Transverse colon (tissue), 4 donors: Measurements from ENCODE around the gene COQ8B. TPM values are rescaled to one million over a fixed set of nuclear protein-coding genes. Genes with fewer than 3 reads are reported as not detected.
A peak's percentile ranks its signal among the peaks of the same experiment; 100 is the strongest.
"Not testable (repeated sequence)": the region's sequence is repeated elsewhere in the genome, so short reads cannot be mapped to it uniquely, and the experiment has no call there.

ENCODE experiments used
- DNase-seq: peaks from one replicate; pipeline ENCODE4 v3.0.0-alpha.2; 2019
- H3K27ac ChIP-seq, 4 donors: fragments of 200-600 bp; sonication (generic); 2 replicates each; pipeline ENCODE4 v1.5.1; 2016 to 2018; ENCODE audit warnings: inconsistent platforms in 4 of 4
- H3K27me3 ChIP-seq: fragments of 200-600 bp; sonication (generic); 2 replicates; pipeline ENCODE4 v1.5.1; 2017; ENCODE audit warnings: inconsistent platforms
- H3K36me3 ChIP-seq, 4 donors: fragments of 200-600 bp; sonication (generic); 2 replicates each; pipeline ENCODE4 v1.5.1; 2017 to 2019; ENCODE audit warnings: inconsistent platforms in 4 of 4
- H3K4me1 ChIP-seq, 4 donors: fragments of 200-600 bp; sonication (generic); 2 replicates each; pipeline ENCODE4 v1.5.1; 2017 to 2020; ENCODE audit warnings: inconsistent platforms in 4 of 4
- H3K4me3 ChIP-seq, 4 donors: fragments of 200-600 bp; sonication (generic); 1 replicate in 1 of 4; 2 replicates in 3 of 4; pipeline versions ENCODE4 v1.5.1 to v1.6.1; 2017 to 2019; ENCODE audit warnings: inconsistent platforms in 4 of 4
- H3K9me3 ChIP-seq, 2 donors: fragments of 200-600 bp; sonication (generic); 2 replicates each; pipeline ENCODE4 v1.5.1; 2017 to 2019; ENCODE audit warnings: inconsistent platforms in 2 of 2
- CTCF ChIP-seq, 5 experiments: fragments of 200-600 bp in 3 of 5; fragments of 450-650 bp in 2 of 5; sonication (generic) in 3 of 5; IDR thresholded peaks; 1 replicate in 2 of 5; 2 replicates in 3 of 5; pipeline ENCODE4 v1.5.1; 2016 to 2017; ENCODE audit warnings: antibody characterized with exemption in 5 of 5, inconsistent platforms in 3 of 5, mild to moderate bottlenecking in 2 of 5, moderate library complexity in 1 of 5
- EP300 ChIP-seq: sonication (generic); formaldehyde crosslinking; IDR thresholded peaks from one replicate; pipeline ENCODE4 v1.6.1; 2017; ENCODE audit warnings: antibody characterized with exemption, low read depth
- POLR2A ChIP-seq: fragments of 450-650 bp; IDR thresholded peaks from one replicate; pipeline ENCODE4 v1.6.1; 2016; ENCODE audit warnings: antibody characterized with exemption, mild to moderate bottlenecking, moderate library complexity
- POLR2AphosphoS5 ChIP-seq, 3 donors: sonication (generic); formaldehyde crosslinking; IDR thresholded peaks; one replicate each; pipeline ENCODE4 v1.6.1; 2016; ENCODE audit warnings: antibody characterized with exemption in 3 of 3
- WGBS, 2 donors: methylation state at CpG; one replicate each; pipeline ENCODE4 v1.1.5; 2018; ENCODE audit warnings: low coverage in 1 of 2; 5-methylcytosine and 5-hydroxymethylcytosine counted together
- in situ Hi-C, 4 donors: fragments of 200-750 bp; cut with MboI; loops; one replicate each; pipeline versions ENCODE4 v1.15.0 to v1.15.1; 2017; ENCODE audit warnings: low sequenced_read_pairs in 3 of 4, low pct_ligation_motif_present in 1 of 4, low pct_unique_long_range_greater_than_20kb in 1 of 4
- intact Hi-C: fragments of 100-400 bp; cut with DNase I; formaldehyde crosslinking; loops from one replicate; pipeline ENCODE4 v1.15.1; 2023; ENCODE audit warnings: low total_unique reads
- total RNA-seq, 4 donors: library from RNA; depleted of rRNA; stranded (reverse); fragments of >200 nt; gene quantifications; one replicate each; pipeline ENCODE4 v1.1.0, GENCODE V29; 2016

Gene COQ8B
- total RNA-seq, 4 donors from 2014 or later, result 15.3 to 41.2 (median 36.5) TPM

- peak overlapping the region; percentile 46 to 78 (median 72) for H3K27ac ChIP-seq
- no peaks in the 10 kb centered on the region for H3K27me3 ChIP-seq
- no peak overlapping the region for H3K4me3 ChIP-seq
- 80 to 85% methylated on average over 7 to 11 of the region's 11 CpGs for WGBS, 2 donors
- no peak for TF ChIP-seq POLR2A
- peak in 1 of 3 donors; percentile 51 for TF ChIP-seq POLR2AphosphoS5 (IDR thresholded peaks at IDR 0.05)
- peaks cover 0 to 18% (median 5%) of the 10 kb centered on the region in 4 donors for H3K4me1 ChIP-seq
- intact Hi-C loops (no loop called here), in situ Hi-C loops (no loop called here)
- H3K9me3 ChIP-seq, result no peaks in the 10 kb centered on the region
- DNase-seq, result peak; percentile 45
- peaks cover 0 to 57% (median 25%) of the 10 kb centered on the region in 4 donors for H3K36me3 ChIP-seq
Measured at GRCh38 chr19:40735013-40735771, 18.5 kb upstream of the COQ8B start.

GRCh38 chr19:40733149-40733548 is 16.5 kb upstream of the COQ8B start:
- H3K36me3 ChIP-seq, result peaks cover 0 to 72% (median 30%) of the 10 kb centered on the region in 4 donors
- H3K4me1 ChIP-seq, result peaks cover 0 to 18% (median 5%) of the 10 kb centered on the region in 4 donors
- WGBS, 2 donors, result 92% methylated on average over 13 of the region's 13 CpGs; no CpG with 5 or more reads in 1 of the 2 donors
- in situ Hi-C loops, result no loop called here
- intact Hi-C loops, result no loop called here
- H3K4me3 ChIP-seq, result no peak overlapping the region
- TF ChIP-seq POLR2AphosphoS5 (IDR thresholded peaks at IDR 0.05), result no peak
- TF ChIP-seq CTCF (IDR thresholded peaks at IDR 0.05), result no peak
- TF ChIP-seq EP300, result no peak
- TF ChIP-seq POLR2A, result no peak
- no peaks in the 10 kb centered on the region for H3K27me3 ChIP-seq
- no peaks in the 10 kb centered on the region for H3K9me3 ChIP-seq
- no peak for DNase-seq
- no peak overlapping the region for H3K27ac ChIP-seq

GRCh38 chr19:40732304-40732703 is 15.6 kb upstream of the COQ8B start:
- intact Hi-C loops, DNase-seq, H3K27me3 ChIP-seq, in situ Hi-C loops, H3K4me3 ChIP-seq, H3K27ac ChIP-seq, H3K9me3 ChIP-seq: not testable (repeated sequence)
- peaks cover 0 to 80% (median 32%) of the 10 kb centered on the region in 4 donors for H3K36me3 ChIP-seq
- peaks cover 0 to 18% (median 5%) of the 10 kb centered on the region in 4 donors for H3K4me1 ChIP-seq
- WGBS, 2 donors, result 94% methylated on average over 12 to 16 of the region's 16 CpGs

GRCh38 chr19:40730065-40730464 is 13.4 kb upstream of the COQ8B start:
- H3K36me3 ChIP-seq, result peaks cover 0 to 77% (median 36%) of the 10 kb centered on the region in 4 donors
- intact Hi-C loops, result not testable (repeated sequence)

GRCh38 chr19:40726279-40726678 is 9.6 kb upstream of the COQ8B start:
- WGBS, 2 donors, result 98 to 100% methylated on average over 1 to 4 of the region's 4 CpGs
- Histone ChIP-seq H3K36me3 (peaks cover 0 to 59% (median 29%) of the 10 kb centered on the region in 4 donors), H3K27ac (no peak overlapping the region), H3K4me3 (no peak overlapping the region), H3K4me1 (peaks cover 3 to 16% (median 12%) of the 10 kb centered on the region in 4 donors), H3K9me3 (no peaks in the 10 kb centered on the region), H3K27me3 (no peaks in the 10 kb centered on the region)
- in situ Hi-C loops (no loop called here), intact Hi-C loops (no loop called here)
- DNase-seq, result no peak
- TF ChIP-seq EP300 (no peak), POLR2A (no peak), CTCF (IDR thresholded peaks at IDR 0.05) (no peak), POLR2AphosphoS5 (IDR thresholded peaks at IDR 0.05) (no peak)

More at GRCh38 chr19:40730065-40730464, 13.4 kb upstream of the COQ8B start:
- 76 to 80% methylated on average over 1 to 5 of the region's 5 CpGs for WGBS, 2 donors
- H3K9me3 ChIP-seq, H3K4me1 ChIP-seq, DNase-seq, in situ Hi-C loops, H3K27ac ChIP-seq, H3K4me3 ChIP-seq, H3K27me3 ChIP-seq: not testable (repeated sequence)
